Hematopoietic multipotent progenitor cell treated with erythropoietin and hydrocortisone succinate and interleukin-3 and kit ligand, for 8 days (in vitro differentiated cells): ENCODE results near the gene CPE.
"Not testable (repeated sequence)": the region's sequence is repeated elsewhere in the genome, so short reads cannot be mapped to it uniquely, and the experiment has no call there.

Experiments
- DNase-seq: peaks from one replicate; pipeline ENCODE4 v3.0.0-alpha.2; 2015

CPE gene

DNA sequence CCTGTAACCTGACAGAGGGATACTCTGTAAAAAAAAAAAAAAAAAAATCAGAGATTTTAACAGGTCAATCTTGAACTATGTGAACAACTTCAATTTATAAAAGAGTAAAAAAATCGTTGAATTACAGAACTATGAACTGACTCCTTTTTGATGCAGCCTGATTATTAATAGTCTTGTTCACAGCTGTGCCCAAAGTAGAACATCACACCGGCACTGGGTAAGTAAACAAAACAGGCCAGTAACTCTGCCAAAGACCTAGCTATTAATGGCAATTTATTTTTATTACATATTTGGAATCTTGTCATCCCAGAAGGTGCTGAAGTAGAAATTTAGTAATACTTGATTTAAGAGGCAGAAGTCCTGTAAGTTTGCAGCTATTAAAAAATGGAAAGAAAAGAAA is 31.4 kb downstream of the CPE start:
- no peak for DNase-seq

DNA sequence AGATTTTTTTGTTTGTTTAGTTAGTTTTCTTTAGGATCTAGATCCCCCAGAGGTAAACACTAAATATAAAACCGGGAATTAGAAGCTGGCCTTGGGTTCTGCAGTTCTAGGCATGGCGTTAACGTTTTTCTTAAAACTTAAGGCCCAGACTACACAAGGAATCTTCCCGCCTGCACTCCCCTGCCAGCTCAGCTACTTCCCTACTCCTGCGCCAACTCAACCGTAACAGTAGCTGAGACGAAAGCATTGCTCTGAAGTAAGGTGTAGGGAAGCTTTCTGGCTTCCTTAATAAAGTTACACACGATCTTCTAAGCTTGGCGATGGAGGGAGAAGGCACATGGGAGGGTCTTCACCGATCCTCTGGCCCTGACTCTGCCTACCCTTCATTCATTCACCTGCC is 37.1 kb downstream of the CPE start:
- DNase-seq = no peak

- DNase-seq = no peak
Observed at GRCh38 chr4:165418073-165418472, 39.3 kb downstream of the CPE start.

GRCh38 chr4:165425629-165426028 is 46.8 kb downstream of the CPE start:
- DNase-seq = no peak

GRCh38 chr4:165426331-165426730 is 47.5 kb downstream of the CPE start:
- no peak for DNase-seq

GRCh38 chr4:165426823-165427222 is 48.0 kb downstream of the CPE start:
- DNase-seq = peak; percentile 4

- no peak for DNase-seq
Observed at GRCh38 chr4:165428957-165429356, 50.1 kb downstream of the CPE start.

GRCh38 chr4:165433529-165433928 is 54.7 kb downstream of the CPE start:
- no peak for DNase-seq

DNA sequence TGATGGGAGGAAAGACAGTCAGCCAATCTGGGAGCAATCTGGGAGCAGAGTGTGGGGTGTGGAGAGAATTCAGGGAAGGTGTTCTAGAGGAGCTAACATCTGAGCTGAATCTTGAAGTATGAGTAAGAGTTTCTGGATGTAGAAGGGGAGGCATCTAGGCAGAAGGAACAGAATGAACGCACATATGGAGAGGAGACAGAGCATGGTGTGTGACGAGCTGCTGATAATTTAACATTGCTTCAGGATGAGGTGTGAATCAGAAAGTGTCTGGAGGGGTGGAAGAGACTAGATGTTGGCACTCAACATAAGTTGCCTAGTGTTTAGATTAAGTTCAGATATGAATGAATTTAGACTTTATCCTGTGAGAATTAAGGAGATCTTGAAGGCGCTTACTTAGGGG is 58.9 kb downstream of the CPE start:
- DNase-seq = no peak

DNA sequence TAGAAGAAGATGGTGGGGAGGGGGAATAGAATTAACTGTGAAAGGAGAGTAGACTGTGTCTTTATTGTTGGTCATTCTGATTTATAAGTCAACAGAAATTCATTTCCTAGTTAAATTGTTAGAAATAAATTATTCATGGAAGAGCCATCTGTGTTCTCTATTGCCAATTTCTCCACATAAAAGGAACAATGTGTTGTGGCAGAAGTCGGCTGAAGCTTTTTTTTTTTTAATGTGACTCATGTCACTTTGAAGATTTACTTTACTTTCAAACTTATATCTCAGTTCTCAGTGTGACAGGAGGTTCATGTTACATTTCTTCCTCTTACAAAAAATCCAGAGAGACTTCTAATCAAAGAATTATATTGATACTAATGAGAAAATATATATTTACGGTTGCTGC is 60.5 kb downstream of the CPE start:
- no peak for DNase-seq

- DNase-seq = no peak
Observed at GRCh38 chr4:165439981-165440380, 61.2 kb downstream of the CPE start.

- no peak for DNase-seq
Observed at GRCh38 chr4:165440415-165441158, 61.8 kb downstream of the CPE start.

DNA sequence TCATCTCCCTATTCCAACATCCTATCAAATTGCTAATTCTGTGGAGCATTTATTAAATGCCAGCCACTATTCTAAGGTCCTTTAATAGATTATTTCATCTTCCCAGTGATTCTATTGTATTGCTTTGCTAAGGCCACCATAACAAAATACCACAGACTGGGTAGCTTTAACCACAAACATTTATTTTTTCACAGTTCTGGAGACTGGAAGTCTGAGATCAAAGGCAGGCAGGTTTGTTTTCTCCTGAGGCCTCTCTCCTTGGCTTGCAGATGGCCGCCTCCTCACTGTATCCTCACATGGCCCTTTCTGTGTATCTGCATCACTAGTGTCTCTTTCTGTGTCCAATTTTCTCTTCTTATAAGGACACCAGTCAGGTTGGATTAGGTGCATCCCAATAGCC is 64.5 kb downstream of the CPE start:
- DNase-seq = no peak

DNA sequence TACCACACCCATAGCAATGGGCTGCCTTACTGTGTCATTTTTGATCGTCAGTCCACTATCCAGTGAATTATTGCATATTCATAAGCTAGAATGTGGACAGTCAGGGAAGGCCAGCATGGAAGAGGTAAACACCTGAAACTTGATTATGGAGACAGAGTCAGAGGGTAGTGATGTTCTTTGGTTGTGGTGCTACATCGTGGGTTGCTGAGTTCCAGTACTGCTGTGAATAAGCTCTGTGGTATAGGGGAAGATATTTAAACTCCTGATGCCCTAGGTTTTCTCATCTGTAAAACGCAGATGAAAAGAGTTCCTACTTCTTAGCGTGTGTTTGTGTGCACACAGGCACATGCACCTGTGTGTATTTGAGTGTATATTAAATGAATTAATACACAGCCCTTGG is 69.9 kb downstream of the CPE start:
- DNase-seq = no peak

- DNase-seq = no peak
Observed at GRCh38 chr4:165449333-165449732, 70.5 kb downstream of the CPE start.

DNA sequence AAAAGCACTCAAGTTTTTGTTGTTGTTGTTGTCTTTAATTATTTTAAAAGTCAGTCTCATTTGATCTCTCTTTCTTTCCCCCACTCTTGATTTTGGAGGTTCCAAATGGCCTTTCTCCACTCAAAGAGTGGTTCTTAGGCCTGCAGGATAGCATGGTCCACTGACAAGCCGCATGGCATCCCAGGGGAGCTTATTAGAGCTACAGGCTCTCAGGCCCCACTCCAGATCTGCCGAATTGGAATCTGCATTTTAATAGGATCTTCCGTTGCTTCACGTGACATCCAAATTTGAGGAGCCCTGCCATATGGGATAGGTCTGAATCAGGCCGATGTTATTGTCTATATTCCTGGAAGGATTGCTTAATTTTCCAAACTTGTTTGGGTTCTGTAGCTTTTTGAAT is 72.1 kb downstream of the CPE start:
- no peak for DNase-seq

- not testable (repeated sequence) for DNase-seq
Observed at GRCh38 chr4:165453140-165453539, 74.3 kb downstream of the CPE start.

GRCh38 chr4:165454426-165454825 is 75.6 kb downstream of the CPE start:
- no peak for DNase-seq

DNA sequence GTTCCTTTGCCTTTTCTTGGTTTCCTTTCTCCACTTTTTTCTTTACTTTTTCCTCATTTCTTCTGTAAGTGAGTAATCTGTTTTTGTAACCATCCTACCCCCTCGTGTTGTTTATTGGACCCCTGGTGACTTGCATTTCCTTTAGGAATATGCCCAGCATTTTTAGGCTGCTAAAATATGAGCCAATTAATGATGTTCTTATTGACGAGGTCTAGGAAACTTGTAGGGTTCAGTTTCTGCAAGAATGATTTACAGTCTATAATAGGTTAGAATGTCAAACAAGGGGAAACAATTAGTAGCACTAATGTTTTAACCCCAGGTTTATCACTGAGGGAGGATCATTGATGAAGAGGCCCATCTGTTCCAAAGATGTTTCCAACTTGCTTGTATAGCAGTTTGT is 79.0 kb downstream of the CPE start:
- DNase-seq = no peak

GRCh38 chr4:165458471-165458870 is 79.7 kb downstream of the CPE start:
- no peak for DNase-seq

- DNase-seq = no peak
Observed at GRCh38 chr4:165461159-165461821, 82.5 kb downstream of the CPE start.

DNA sequence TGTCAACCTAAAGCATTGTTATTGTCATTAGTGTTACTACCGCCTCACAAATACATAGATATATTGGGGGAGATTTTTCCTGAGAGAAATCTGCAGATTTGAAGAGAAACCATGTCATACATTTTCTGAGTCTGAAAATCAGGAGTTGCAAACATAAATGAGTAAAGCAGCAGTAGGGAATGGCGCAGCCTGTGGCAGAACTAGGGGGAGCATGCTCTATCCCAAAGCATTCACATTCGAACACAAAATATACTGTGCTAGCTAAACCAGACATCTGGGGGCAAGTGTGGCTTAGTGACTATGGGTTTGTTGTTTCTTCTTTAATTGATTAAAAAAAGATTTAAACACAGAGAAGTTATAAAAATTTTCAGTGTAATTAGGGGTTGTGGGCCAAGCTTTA is 83.2 kb downstream of the CPE start:
- DNase-seq = no peak

DNA sequence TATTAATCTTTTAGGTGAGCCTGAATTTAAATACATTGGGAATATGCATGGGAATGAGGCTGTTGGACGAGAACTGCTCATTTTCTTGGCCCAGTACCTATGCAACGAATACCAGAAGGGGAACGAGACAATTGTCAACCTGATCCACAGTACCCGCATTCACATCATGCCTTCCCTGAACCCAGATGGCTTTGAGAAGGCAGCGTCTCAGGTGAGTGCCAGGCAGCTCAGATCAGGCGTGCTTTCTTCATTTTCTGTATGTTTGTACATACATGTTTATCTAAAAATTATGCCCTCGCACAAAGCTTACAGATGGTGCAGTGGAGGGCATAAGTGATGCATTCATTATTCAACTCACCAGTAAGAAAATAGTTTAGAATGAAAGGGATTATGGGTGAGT is 85.6 kb downstream of the CPE start:
- no peak for DNase-seq

DNA sequence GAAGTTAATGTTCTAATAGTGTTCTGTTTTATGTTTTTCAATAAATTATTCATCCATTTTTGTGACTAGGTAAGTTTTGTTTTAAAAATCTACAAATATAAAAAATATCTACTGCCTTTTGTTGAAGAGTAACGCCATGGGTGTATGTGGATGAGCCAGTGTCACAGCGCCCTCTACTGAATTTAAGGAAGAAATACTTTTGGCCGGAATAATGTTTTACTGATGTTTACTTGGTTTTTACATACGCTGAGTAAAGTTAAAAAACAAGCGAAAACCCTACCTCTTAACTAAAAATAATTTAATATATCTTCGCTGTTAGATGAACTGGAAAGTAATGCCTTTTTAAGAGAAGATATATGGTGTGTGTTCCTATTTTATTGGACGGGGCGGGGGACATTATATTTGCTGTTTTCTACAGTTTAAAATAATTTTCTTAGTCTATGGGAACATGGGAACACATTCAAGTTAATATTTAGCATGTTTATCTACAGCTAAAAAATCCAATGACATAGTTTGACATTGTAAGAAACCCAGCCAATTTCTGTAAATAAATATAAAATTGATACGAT is 86.1 kb downstream of the CPE start:
- peak; percentile 35 for DNase-seq

DNA sequence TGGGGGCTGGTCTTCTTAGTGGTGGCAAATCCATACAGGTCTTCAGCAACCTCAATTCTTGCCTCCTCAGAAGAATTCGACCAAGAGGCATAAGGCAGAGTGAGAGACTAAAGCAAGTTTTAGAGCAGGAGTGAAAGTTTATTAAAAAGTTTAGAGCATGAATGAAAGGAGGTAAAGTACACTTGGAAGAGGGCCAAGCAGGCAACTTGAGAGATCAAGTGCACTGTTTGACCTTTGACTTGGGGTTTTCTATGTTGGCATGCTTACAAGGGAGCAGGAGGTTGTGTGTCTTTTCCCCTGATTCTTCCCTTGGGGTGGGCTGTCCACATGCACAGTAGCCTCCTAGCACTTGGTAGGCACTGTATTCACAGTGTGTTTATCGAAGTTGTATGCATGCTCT is 91.2 kb downstream of the CPE start:
- DNase-seq = no peak
